Measurements from ENCODE around the gene RLN2. TPM values are rescaled to one million over a fixed set of nuclear protein-coding genes. Genes with fewer than 3 reads are reported as not detected.

The RLN2 gene
- total RNA-seq, 1 donor from 2014 or later, result 1.1 TPM

Other genes starting within 250 kb of the RLN2 start
- gene INSL6, start 119.1 kb downstream of the RLN2 start, total RNA-seq, result not detected in 2 replicates
- 0.10 TPM in 1 of 2 replicates, not detected in the other for gene INSL4, start 73.3 kb downstream of the RLN2 start, total RNA-seq
- gene RLN1, start 35.2 kb upstream of the RLN2 start, total RNA-seq, result 0.70 TPM in 1 of 2 replicates, not detected in the other
- gene PLGRKT, start 133.2 kb upstream of the RLN2 start, total RNA-seq, result 43.8 and 44.8 TPM in 2 replicates
- 60.4 and 61.7 TPM in 2 replicates for gene CD274, start 145.8 kb upstream of the RLN2 start, total RNA-seq
- gene PDCD1LG2, start 205.8 kb upstream of the RLN2 start, total RNA-seq, result 1.1 and 1.4 TPM in 2 replicates

All from activated T-helper 1 cell treated with anti-CD3 and anti-CD28 coated beads, Interleukin-12 subunit alpha, Interleukin-12 subunit beta, Interleukin-2, Interleukin-4 antibody, amounts not matched to agents 30 ng/mL and 10 ng/mL and 1 ng/mL, durations not matched to agents 14 hours and 24 hours and 36 hours (primary cell).